Skeletal muscle tissue (tissue), 4 donors: ENCODE results near the gene MGME1. TPM values are rescaled to one million over a fixed set of nuclear protein-coding genes. Genes with fewer than 3 reads are reported as not detected.

Source experiments
- H3K27ac ChIP-seq: one replicate; pipeline ENCODE4 v1.7.0; 2013; ENCODE audit warnings: mild to moderate bottlenecking, low read depth, low read length, inconsistent platforms
- H3K27me3 ChIP-seq, 3 donors: one replicate each; pipeline ENCODE4 v1.7.0; 2013; ENCODE audit warnings: low read length in 3 of 3; ENCODE audit not compliant: control insufficient read depth in 3 of 3, insufficient read depth in 3 of 3
- H3K36me3 ChIP-seq, 3 donors: one replicate each; pipeline ENCODE4 v1.7.0; 2013; ENCODE audit warnings: low read length in 3 of 3; ENCODE audit not compliant: control insufficient read depth in 3 of 3, insufficient read depth in 3 of 3
- H3K4me1 ChIP-seq, 3 donors: one replicate each; pipeline ENCODE4 v1.7.0; 2013; ENCODE audit warnings: low read length in 3 of 3, mild to moderate bottlenecking in 3 of 3; ENCODE audit not compliant: control insufficient read depth in 3 of 3, insufficient read depth in 3 of 3
- H3K4me3 ChIP-seq, 3 donors: one replicate each; pipeline ENCODE4 v1.7.0; 2013; ENCODE audit warnings: low read length in 3 of 3
- H3K9ac ChIP-seq, 3 donors: one replicate each; pipeline ENCODE4 v1.7.0; 2013; ENCODE audit warnings: low read length in 3 of 3, mild to moderate bottlenecking in 3 of 3, moderate library complexity in 2 of 3, low read depth in 1 of 3
- H3K9me3 ChIP-seq, 3 donors: one replicate each; pipeline ENCODE4 v1.7.0; 2013; ENCODE audit warnings: low read length in 3 of 3; ENCODE audit not compliant: control insufficient read depth in 3 of 3
- total RNA-seq: library from RNA; depleted of rRNA; stranded (reverse); fragments of >200 nt; gene quantifications from one replicate; pipeline ENCODE4 v1.2.3, GENCODE V29; 2014
- donor health status: Osteomylitis.

The MGME1 gene
- total RNA-seq, 1 donor from 2014 or later: 6.8 TPM

DNA sequence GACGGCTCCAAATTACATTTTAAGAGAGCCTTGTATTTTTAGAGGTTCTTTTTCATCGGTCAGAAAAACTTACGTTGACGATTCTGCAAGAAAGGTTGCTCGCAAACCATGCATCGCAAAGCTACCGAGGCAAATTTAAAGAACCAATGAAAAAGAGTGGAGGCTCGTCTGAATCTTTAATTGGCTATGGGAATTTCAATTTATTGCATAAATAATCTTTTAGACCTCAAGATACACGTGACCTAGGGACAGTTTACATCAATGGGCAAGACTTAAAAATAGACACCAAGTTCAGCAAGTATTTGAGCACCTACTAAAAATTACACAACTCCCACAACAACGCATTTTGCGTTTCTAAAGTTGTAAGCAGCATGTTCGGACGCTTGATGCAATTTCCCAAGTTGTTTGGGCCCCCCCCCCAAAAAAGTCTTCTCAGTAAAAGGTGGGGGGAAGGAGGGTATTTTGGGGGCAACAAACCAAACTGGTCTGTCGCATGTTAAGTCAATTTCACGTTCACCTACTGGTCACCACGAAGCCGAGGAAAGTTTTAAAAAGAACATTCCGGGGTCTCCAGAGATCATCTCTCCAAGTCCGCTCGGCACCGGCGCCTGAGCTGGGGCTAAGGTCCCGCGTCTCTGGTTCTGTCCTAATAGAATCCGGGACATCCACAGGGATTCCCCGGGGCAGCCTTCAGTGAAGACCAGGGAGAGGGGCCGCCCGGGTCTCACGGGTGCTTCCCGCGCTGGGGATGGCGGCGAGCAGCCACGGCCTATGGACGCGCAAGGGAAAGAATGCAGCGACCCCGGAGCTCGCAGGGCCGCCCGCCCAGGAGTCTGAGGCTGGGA, 1.1 kb upstream of the MGME1 start:
- Histone ChIP-seq H3K36me3 (peaks cover 0 to 3% (median 0%) of the 10 kb centered on the region in 3 donors), H3K4me1 (peaks cover 40 to 66% (median 53%) of the 10 kb centered on the region in 3 donors), H3K9me3 (no peaks in the 10 kb centered on the region), H3K9ac (peak overlapping the region; percentile 93 to 95 (median 95)), H3K4me3 (peak overlapping the region; percentile 82 to 98 (median 97)), H3K27me3 (no peaks in the 10 kb centered on the region), H3K27ac (peak overlapping the region; percentile 96)

DNA sequence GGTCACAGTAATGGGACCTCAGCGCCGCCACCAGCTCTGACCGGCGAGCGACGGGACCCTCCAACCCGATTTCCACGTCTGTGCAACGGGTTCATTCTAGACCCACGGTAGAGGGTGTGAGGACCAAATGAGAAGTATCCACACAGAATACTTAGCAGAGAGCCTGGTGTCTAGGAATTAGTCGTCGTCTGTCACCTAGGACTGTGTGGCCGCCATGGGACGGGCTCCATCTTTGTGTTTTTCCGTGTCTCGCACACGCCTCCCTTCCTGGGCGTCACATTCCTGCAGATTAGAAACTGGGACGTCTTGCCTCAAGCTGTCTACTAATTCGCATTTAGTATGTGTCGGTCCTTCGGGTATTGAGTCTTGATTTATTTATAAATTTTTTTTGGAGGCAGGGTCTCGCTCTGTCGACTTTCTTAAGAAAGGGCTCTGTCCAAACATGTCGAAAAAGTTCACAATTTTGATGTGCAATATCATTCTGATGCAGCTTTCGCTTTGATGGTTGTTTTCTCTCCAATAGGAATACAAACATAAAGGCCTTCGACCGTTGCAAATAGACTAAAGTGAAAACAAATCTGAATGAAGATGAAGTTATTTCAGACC, 563 bp downstream of the MGME1 start:
- Histone ChIP-seq H3K4me1 (peaks cover 35 to 63% (median 43%) of the 10 kb centered on the region in 3 donors), H3K9me3 (no peaks in the 10 kb centered on the region), H3K27me3 (no peaks in the 10 kb centered on the region), H3K4me3 (peak overlapping the region; percentile 97 to 98 (median 98)), H3K9ac (peak overlapping the region; percentile 93 to 97 (median 95)), H3K36me3 (no peaks in the 10 kb centered on the region), H3K27ac (peak overlapping the region; percentile 96)

DNA sequence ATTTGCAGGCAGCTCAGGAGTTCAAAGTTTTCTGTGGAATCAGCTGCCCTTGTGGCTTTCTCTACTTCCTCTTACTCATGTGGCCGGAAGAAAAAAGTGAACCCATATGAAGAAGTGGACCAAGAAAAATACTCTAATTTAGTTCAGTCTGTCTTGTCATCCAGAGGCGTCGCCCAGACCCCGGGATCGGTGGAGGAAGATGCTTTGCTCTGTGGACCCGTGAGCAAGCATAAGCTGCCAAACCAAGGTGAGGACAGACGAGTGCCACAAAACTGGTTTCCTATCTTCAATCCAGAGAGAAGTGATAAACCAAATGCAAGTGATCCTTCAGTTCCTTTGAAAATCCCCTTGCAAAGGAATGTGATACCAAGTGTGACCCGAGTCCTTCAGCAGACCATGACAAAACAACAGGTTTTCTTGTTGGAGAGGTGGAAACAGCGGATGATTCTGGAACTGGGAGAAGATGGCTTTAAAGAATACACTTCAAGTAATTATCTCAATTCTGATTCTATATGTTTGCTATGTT, 1.1 kb downstream of the MGME1 start:
- H3K9ac ChIP-seq: peak overlapping the region; percentile 93 to 97 (median 95)
- H3K9me3 ChIP-seq: no peaks in the 10 kb centered on the region
- no peaks in the 10 kb centered on the region for H3K27me3 ChIP-seq
- peaks cover 32 to 58% (median 38%) of the 10 kb centered on the region in 3 donors for H3K4me1 ChIP-seq
- peak overlapping the region; percentile 97 to 98 (median 98) for H3K4me3 ChIP-seq
- peak overlapping the region; percentile 96 for H3K27ac ChIP-seq
- H3K36me3 ChIP-seq: no peaks in the 10 kb centered on the region

DNA sequence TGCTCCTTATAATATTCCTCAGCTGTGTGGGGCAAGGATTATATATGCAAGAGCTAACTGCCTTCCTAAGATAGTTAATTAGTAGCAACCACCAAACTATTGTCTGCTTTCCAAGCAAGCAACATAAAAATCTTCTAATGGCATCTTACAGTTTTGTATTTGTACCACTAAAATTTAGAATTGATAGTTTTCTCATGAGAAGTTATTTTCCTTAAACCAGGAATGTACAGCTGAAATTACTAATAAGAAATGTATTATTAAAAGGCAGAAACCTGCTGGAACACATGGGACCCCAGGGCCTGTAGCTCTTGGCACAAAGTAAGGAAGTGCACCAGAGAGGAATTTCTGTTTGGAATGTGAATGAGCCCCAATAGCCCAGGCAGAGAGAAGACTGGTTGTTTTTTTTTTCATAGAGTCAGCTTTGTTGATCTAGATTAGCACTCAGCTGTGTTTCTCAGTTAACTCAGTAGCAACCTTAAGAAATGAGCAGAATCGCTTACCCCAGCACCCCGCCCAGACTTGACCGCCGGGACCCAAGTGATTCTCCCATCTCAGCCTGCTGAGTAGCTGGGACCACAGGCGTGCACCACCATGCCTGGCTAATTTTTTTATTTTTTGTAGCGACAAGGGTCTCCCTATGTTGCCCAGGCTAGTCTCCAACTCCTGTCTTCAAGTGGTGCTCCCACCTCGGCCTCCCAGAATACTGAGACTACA, 2.6 kb downstream of the MGME1 start:
- peak overlapping the region; percentile 51 to 98 (median 98) for H3K4me3 ChIP-seq
- H3K9ac ChIP-seq: peak overlapping the region; percentile 93 to 97 (median 95)
- peaks cover 20 to 52% (median 24%) of the 10 kb centered on the region in 3 donors for H3K4me1 ChIP-seq

DNA sequence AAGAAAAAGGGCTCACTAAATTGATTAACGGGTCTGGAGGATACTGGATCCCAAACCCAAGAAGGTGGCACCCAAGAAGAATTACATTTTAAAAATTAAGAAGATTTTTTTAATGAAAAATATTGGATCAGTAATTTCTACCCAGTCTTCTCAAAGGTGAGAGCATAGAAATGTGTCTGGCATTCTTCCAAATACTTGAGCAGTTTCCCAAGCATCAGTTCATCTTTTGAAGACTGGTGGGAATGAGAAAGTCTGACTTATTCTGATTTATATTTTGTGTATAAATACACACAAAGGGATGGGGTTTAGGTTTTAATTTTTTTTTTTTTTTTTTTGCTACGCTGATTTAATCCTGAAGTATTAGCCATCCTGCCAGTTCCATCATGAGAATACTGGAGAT, 3.3 kb downstream of the MGME1 start:
- Histone ChIP-seq H3K9ac (peak overlapping the region in 2 of 3 donors; percentile 93 to 95), H3K4me3 (peak overlapping the region; percentile 51 to 98 (median 98)), H3K4me1 (peaks cover 17 to 48% (median 19%) of the 10 kb centered on the region in 3 donors), H3K27ac (peak overlapping the region; percentile 96), H3K36me3 (no peaks in the 10 kb centered on the region), H3K27me3 (no peaks in the 10 kb centered on the region), H3K9me3 (no peaks in the 10 kb centered on the region)

More for the DNA sequence above, 2.6 kb downstream of the MGME1 start:
- Histone ChIP-seq H3K27ac (peak overlapping the region; percentile 96), H3K27me3 (no peaks in the 10 kb centered on the region), H3K9me3 (no peaks in the 10 kb centered on the region), H3K36me3 (no peaks in the 10 kb centered on the region)

DNA sequence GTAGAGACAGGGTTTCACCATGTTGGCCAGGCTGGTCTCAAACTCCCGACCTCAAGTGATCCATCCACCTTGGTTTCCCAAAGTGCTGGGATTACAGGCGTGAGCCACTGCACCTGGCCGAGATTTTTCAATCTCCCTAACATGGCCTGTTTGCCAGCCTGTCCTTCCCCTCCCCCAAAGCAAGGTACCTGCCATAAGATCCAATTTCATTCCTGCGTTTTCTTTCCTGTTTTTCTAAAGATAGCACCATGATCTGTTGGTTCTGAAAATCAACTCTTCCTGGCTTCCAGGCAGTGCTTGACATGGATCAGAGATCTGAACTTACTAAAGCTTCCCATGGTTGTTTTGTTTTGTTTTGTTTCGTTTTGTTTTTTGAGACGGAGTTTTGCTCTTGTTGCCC, 7.5 kb downstream of the MGME1 start:
- Histone ChIP-seq H3K4me3 (peak overlapping the region in 2 of 3 donors; percentile 36 to 45), H3K27me3 (no peaks in the 10 kb centered on the region), H3K4me1 (peaks cover 10 to 29% (median 16%) of the 10 kb centered on the region in 3 donors), H3K9me3 (no peaks in the 10 kb centered on the region), H3K36me3 (no peaks in the 10 kb centered on the region), H3K9ac (peak overlapping the region in 1 of 3 donors; percentile 69), H3K27ac (peak overlapping the region; percentile 77)

DNA sequence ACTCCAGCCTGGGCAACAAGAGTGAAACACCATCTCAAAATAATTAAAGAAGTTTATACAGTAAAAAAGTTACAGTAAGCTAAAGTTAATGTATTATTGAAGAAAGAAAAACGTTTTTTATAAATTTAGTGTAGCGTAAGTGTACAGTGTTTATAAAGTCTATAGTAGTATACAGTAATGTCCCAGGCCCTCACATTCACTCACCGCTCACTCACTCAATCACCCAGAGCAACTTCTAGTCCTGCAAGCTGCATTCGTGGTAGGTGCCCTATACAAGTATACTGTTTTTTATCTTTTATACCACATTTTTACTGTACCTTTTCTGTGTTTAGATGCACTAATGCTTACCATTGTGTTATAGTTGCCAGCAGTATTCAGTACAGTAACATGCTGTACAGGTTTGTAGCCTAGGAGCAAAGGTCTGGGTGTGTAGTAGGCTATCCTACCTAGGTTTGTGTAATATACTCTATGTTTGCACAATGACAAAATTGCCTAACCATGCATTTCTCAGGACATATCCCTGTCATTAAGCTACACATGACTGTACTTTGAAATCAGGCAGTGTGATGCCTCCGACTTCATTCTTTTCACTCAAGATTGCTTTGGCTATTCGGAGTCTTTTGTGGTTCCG, 16.7 kb downstream of the MGME1 start:
- Histone ChIP-seq H3K4me1 (no peaks in the 10 kb centered on the region), H3K27me3 (no peaks in the 10 kb centered on the region), H3K9me3 (no peaks in the 10 kb centered on the region), H3K9ac (no peak overlapping the region), H3K27ac (no peak overlapping the region), H3K4me3 (no peak overlapping the region), H3K36me3 (peaks cover 4 to 13% (median 6%) of the 10 kb centered on the region in 3 donors)

DNA sequence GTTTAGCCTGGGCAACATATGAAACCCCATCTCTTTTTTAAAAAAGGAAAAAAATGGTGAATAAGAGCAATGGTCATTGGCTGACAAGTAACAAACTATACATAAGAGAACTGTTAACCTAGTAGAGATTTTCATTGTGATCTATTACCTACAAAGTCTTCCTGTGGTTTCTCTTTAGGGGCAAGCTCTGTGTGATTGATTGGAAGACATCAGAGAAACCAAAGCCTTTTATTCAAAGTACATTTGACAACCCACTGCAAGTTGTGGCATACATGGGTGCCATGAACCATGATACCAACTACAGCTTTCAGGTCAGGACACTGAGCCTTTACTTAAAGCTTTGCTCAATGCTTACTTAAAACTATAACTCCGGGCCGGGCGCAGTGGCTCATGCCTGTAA, 19.2 kb downstream of the MGME1 start:
- Histone ChIP-seq H3K9me3 (no peaks in the 10 kb centered on the region), H3K36me3 (peaks cover 4 to 14% (median 7%) of the 10 kb centered on the region in 3 donors), H3K4me1 (no peaks in the 10 kb centered on the region), H3K9ac (no peak overlapping the region), H3K4me3 (no peak overlapping the region), H3K27me3 (no peaks in the 10 kb centered on the region), H3K27ac (no peak overlapping the region)

DNA sequence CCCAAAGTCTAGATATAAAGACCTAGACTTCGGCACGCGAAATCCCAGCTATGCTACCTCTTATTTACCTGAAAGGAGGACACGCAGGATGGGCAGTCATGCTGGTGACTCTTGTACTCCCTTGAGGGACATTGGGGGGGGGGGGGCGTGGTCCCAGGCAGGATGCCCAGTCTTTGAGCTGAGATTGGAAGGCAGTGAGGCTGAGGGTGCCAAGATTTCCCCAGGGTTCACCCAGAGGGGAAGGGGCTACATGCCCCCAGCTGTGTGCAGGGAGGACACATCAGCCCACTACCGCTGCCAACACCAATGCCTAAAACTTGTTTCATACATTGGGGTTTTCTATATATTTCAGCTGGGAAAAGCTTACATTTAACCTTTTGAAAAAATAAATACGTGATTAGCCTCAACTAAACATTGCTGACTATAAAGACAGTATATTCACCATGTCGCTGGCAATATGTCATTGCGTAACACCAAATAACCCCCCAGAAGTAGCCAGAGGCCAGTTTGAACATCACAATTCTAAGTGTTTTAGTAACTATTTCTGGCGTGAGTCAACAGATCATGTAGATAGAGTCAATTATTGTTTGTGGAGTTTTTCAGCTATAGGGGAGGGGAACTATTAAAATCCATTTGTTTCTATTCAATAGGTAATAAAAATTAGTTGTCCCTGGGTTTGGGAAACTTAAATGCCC, 21.6 kb downstream of the MGME1 start:
- Histone ChIP-seq H3K36me3 (peaks cover 4 to 14% (median 6%) of the 10 kb centered on the region in 3 donors), H3K4me3 (no peak overlapping the region), H3K9me3 (no peaks in the 10 kb centered on the region), H3K9ac (no peak overlapping the region), H3K4me1 (no peaks in the 10 kb centered on the region), H3K27ac (no peak overlapping the region), H3K27me3 (no peaks in the 10 kb centered on the region)
